ENCODE measurements around the gene PALM3. TPM values are rescaled to one million over a fixed set of nuclear protein-coding genes. Genes with fewer than 3 reads are reported as not detected.

PALM3 gene
- total RNA-seq: not detected in 2 replicates

DNA sequence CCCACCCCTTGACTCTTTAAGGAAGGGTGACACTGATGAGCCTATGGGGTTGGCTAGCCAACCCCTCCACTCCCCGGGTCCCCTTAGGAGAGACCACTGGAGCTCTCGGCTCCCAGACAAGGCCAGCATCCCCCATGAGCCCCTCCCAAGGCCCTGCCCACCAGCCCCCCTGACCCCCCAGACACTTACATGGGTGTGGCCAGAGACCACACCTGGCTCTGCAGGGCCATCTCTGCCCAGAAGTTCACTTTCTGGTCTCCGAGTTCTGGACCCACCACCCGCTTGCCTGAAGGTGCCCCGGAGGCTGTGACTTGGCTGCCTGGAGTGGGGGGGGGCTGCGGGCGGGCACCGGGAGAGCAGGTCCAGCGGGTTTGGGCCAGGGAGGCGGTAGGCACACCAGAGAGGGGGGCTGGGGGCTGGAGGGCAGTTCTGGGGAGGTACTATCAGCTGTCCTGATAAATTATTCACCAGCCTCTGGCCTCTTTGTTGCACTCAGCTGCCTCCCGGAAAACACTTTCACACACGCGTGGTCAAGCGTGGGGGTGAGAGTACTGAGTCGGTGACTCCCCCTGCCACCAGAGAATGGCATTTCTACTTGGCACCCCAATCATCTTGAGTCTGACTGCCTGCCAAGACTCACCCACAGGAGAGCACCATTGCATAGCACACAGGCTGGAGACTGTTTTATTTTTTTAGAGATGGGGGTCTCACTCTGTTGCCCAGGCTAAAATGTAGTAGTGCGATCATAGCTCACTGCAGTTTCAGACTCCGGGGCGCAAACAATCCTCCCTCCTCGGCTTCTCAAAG lies at the start of gene PALM3:
Gene PALM3 (minus strand): TSS at position 326 of the 807 bp plus-strand sequence. CDS start 96 bp downstream, at position 230.

DNA sequence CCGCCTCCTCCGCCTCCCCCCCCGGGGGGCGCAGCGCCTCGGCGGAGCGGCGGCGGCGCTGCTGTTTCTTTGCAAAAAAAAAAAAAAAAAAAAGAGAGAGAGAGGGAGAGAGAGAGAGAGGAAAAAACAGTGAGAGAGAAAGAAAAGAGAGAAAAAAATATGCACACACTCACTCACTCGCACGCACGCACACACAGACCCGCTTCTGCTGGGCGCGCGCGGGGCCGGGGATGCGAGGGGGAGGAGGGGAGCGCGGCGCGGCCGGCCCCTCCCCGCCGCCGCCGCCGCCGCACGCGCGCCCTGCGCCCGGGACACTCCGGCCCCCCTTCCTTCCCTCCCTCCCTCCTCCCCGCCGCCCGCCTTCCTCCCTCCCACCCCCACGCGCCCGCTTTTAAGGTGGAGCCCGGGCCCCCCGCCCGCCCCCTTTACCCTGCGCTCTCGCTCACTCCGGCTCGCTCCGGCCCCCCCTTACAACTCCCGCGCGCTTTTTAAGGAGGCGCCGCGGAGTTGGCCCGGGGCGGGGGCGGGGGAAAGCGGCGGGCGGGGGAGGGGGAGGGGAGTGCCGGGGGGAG lies 28.7 kb upstream of the PALM3 start, which contains the start of gene SAMD1:
Gene SAMD1 (minus strand): TSS at position 243 of the 572 bp plus-strand sequence.

DNA sequence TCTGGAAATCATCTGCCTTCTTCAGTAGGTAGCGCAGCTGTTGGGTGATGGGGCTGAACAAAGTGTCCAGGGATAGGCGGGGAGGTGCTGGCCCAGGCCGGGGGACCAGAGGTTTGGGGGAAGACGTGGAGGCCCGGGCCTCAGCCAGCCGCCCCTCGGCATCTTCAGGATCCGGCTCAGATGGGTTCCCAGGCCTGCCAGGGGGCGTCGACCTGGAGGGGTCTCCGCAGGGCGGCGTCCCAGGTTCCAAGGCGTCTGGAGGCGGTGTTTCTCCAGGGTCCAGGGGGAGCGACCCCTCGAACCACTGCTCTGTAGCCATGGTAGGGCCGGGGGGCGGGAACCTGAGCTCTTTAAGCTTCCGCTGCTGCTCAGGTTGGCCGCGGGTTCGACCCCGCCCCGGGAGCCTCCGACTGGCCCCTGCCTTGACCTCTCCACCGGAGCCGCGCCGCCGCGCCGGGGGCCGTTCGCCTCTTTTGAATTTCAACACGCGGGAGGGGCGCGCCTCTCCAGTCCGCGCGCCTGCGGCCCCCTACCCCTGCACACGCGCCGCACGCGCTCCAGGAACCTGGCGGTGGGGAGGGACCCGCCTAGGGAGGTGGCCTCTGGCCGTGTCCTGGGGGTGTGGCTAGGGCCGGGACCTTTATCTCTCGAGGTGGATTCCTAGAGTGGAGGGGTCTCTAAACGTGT lies 23.6 kb upstream of the PALM3 start, which contains the start of gene C19orf67:
Gene C19orf67 (minus strand): TSS at position 475 of the 687 bp plus-strand sequence. CDS start 156 bp downstream, at position 319.

GRCh38 chr19:14072535-14073260 lies 10.8 kb upstream of the PALM3 start, which contains the start of gene MISP3:
Gene MISP3, plus strand, starts transcription at chr19:14072786. Its CDS starts 524 bp downstream, at chr19:14073310.

DNA sequence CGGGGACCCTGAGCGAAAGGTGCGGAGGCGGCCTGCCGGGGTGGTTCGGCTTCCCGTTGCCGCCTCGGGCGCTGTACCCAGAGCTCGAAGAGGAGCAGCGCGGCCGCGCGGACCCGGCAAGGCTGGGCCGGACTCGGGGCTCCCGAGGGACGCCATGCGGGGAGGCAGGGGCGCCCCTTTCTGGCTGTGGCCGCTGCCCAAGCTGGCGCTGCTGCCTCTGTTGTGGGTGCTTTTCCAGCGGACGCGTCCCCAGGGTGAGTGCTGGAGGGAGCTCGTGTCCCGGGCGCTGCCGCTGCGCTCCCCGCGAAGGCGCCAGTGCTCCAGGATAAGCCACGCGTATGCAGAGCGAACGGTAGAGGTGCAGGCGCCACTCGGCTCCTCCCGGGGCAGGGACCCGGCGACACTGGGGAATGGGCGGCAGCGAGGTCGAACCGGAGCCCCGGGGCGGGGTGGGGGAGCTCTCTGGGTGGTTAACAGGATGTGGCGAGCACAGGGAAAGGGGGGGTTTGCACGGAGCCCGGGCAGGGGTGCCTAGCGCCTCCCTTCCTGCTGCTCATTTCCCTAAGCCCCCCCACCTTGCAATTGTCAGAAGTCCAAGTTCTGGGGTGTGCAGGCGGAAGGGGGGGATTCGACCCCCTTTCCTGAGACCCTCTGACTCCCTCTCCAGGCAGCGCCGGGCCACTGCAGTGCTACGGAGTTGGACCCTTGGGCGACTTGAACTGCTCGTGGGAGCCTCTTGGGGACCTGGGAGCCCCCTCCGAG lies 30.0 kb downstream of the PALM3 start, which contains the start of gene IL27RA:
Gene IL27RA (plus strand): TSS at position 44 of the 762 bp plus-strand sequence. CDS start 111 bp downstream, at position 155.

DNA sequence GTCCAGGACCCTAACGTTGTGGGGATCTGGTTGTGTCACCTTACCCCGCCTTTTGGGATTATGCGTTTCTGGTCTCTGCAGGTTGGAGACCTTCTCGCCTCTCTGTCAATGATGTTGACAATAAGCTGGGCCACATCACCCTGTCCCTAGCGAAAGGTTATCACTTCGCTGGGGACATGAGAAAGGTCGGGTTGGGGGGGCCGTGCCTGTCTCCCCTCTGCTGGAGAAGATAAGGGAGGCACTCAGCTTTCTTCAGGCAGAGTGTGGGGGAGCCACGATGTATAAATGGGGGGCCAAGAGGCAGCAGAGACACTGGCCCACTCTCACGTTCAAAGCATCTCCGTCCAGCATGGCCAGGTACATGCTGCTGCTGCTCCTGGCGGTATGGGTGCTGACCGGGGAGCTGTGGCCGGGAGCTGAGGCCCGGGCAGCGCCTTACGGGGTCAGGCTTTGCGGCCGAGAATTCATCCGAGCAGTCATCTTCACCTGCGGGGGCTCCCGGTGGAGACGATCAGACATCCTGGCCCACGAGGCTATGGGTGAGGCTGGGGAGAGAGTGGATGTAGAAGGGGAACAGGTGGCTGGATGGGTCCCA lies 33.9 kb downstream of the PALM3 start, which contains the start of gene RLN3:
Gene RLN3 (plus strand): TSS at position 293 of the 595 bp plus-strand sequence. CDS start 57 bp downstream, at position 350.

GRCh38 chr19:14006085-14006765 lies 55.7 kb downstream of the PALM3 start, which contains the start of gene RFX1:
Gene RFX1, minus strand, starts transcription at chr19:14006320. Its CDS starts 12,477 bp downstream, at chr19:13993843.

Other genes with a start within 250 kb of the PALM3 start
- gene NANOS3, start 184.9 kb downstream of the PALM3 start, total RNA-seq: not detected in 2 replicates
- gene BRME1, start 156.0 kb downstream of the PALM3 start, total RNA-seq: under 0.01 TPM in 1 of 2 replicates, not detected in the other
- 24.1 and 37.2 TPM in 2 replicates for gene CC2D1A, start 155.9 kb downstream of the PALM3 start, total RNA-seq
- gene PODNL1, start 123.7 kb downstream of the PALM3 start, total RNA-seq: 0.29 and 8.9 TPM in 2 replicates
- 20.7 and 34.3 TPM in 2 replicates for gene DCAF15, start 109.6 kb downstream of the PALM3 start, total RNA-seq
- gene RFX1, start 55.8 kb downstream of the PALM3 start, total RNA-seq: 3.7 and 6.7 TPM in 2 replicates
- gene RLN3, start 33.9 kb downstream of the PALM3 start, total RNA-seq: not detected in 2 replicates
- 14.4 and 15.3 TPM in 2 replicates for gene IL27RA, start 30.3 kb downstream of the PALM3 start, total RNA-seq
- 0.29 and 0.35 TPM in 2 replicates for gene MISP3, start 10.7 kb upstream of the PALM3 start, total RNA-seq
- gene C19orf67, start 23.7 kb upstream of the PALM3 start, total RNA-seq: not detected in 2 replicates
- 25.9 and 70.1 TPM in 2 replicates for gene SAMD1, start 28.7 kb upstream of the PALM3 start, total RNA-seq
- 89.7 and 93.2 TPM in 2 replicates for gene PRKACA, start 55.7 kb upstream of the PALM3 start, total RNA-seq
- gene ASF1B, start 74.5 kb upstream of the PALM3 start, total RNA-seq: 37.4 and 40.9 TPM in 2 replicates
- 2.6 and 7.8 TPM in 2 replicates for gene ADGRL1, start 144.1 kb upstream of the PALM3 start, total RNA-seq